SK-N-SH (cell line): Measurements from ENCODE around the gene RFTN1. TPM values are rescaled to one million over a fixed set of nuclear protein-coding genes. Genes with fewer than 3 reads are reported as not detected.

Experiments used
- CTCF ChIA-PET: fragments of 300-600, 350-600 bp; formaldehyde crosslinking; extraction: SDS; loops from one replicate; lab custom pipeline; 2021; lab: Yijun Ruan, JAX
- POLR2A ChIA-PET: fragments of 350-600 bp; sonication (Branson Sonifier 250); formaldehyde crosslinking; extraction: SDS; loops from one replicate; lab custom pipeline; 2020; ENCODE audit warnings: antibody characterized with exemption, inconsistent platforms; lab: Yijun Ruan, JAX
- DNase-seq: peaks from one replicate; pipeline ENCODE4 v3.0.0; 2012
- H2AFZ ChIP-seq: fragments of 200-600 bp; sonication (generic); 2 replicates; pipeline ENCODE4 v1.8.1; 2016; ENCODE audit warnings: antibody characterized with exemption, mild to moderate bottlenecking, low read depth
- H3F3A ChIP-seq: fragments of 200-600 bp; sonication (generic); replicated peaks from 2 replicates; pipeline ENCODE3; 2016; ENCODE audit warnings: antibody characterized with exemption, mild to moderate bottlenecking; ENCODE audit not compliant: insufficient read depth
- H3K27ac ChIP-seq, 2 experiments: fragments of 200-500 bp in 1 of 2; fragments of 200-600 bp in 1 of 2; sonication (Bioruptor generic) in 1 of 2; sonication (generic), shearing (Covaris generic) in 1 of 2; 2 replicates each; pipeline versions ENCODE4 v1.5.1 to v1.6.1; 2014 to 2016; ENCODE audit warnings: low read depth in 2 of 2, inconsistent platforms in 1 of 2, low read length in 1 of 2, mild to moderate bottlenecking in 1 of 2, mixed read lengths in 1 of 2
- H3K27me3 ChIP-seq: fragments of 200-600 bp; sonication (generic), shearing (Covaris generic); 2 replicates; pipeline ENCODE4 v1.6.1; 2016; ENCODE audit warnings: mixed run types; ENCODE audit not compliant: insufficient read depth
- H3K36me3 ChIP-seq, 2 experiments: fragments of 200-500 bp in 1 of 2; fragments of 200-600 bp in 1 of 2; sonication (Bioruptor generic) in 1 of 2; sonication (generic) in 1 of 2; replicated peaks in 1 of 2; 2 replicates each; pipeline versions ENCODE3 to v1.5.1; 2014 to 2016; ENCODE audit warnings: low read length in 1 of 2, mild to moderate bottlenecking in 1 of 2; ENCODE audit not compliant: insufficient read depth in 2 of 2, control insufficient read depth in 1 of 2
- H3K4me1 ChIP-seq, 2 experiments: fragments of 200-500 bp in 1 of 2; fragments of 200-600 bp in 1 of 2; sonication (Bioruptor generic) in 1 of 2; sonication (generic), shearing (Covaris generic) in 1 of 2; 2 replicates each; pipeline versions ENCODE4 v1.5.1 to v1.6.1; 2014 to 2016; ENCODE audit warnings: low read depth in 1 of 2, low read length in 1 of 2, mixed run types in 1 of 2; ENCODE audit not compliant: insufficient read depth in 2 of 2, control insufficient read depth in 1 of 2
- H3K4me2 ChIP-seq: fragments of 200-600 bp; sonication (generic), shearing (Covaris generic); 2 replicates; pipeline ENCODE4 v1.6.1; 2017; ENCODE audit warnings: mixed run types
- H3K4me3 ChIP-seq, 2 experiments: fragments of 200-500 bp in 1 of 2; fragments of 200-600 bp in 1 of 2; sonication (Bioruptor generic) in 1 of 2; sonication (generic), shearing (Covaris generic) in 1 of 2; 2 replicates each; pipeline versions ENCODE4 v1.5.1 to v1.8.1; 2014 to 2016; ENCODE audit warnings: low read depth in 2 of 2, inconsistent platforms in 1 of 2, low read length in 1 of 2, mild to moderate bottlenecking in 1 of 2, mixed read lengths in 1 of 2, moderate library complexity in 1 of 2
- H3K79me2 ChIP-seq: fragments of 200-600 bp; sonication (generic); 2 replicates; pipeline ENCODE4 v1.8.1; 2017; ENCODE audit warnings: mild to moderate bottlenecking; ENCODE audit not compliant: insufficient read depth
- H3K9ac ChIP-seq: fragments of 200-600 bp; sonication (generic); 2 replicates; pipeline ENCODE4 v1.6.1; 2017; ENCODE audit warnings: mixed run types
- H3K9me2 ChIP-seq: fragments of 200-600 bp; sonication (generic); 2 replicates; pipeline ENCODE4 v1.6.1; 2017; ENCODE audit warnings: mixed run types
- H3K9me3 ChIP-seq: fragments of 200-600 bp; sonication (generic); 2 replicates; pipeline ENCODE4 v1.6.1; 2017; ENCODE audit warnings: mixed run types, mild to moderate bottlenecking, moderate library complexity
- H4K20me1 ChIP-seq: fragments of 200-600 bp; sonication (generic); 2 replicates; pipeline ENCODE4 v1.6.1; 2017; ENCODE audit warnings: mild to moderate bottlenecking, mixed run types; ENCODE audit not compliant: insufficient read depth
- CHD2 ChIP-seq: fragments of 150-350 bp; IDR thresholded peaks from 2 replicates; pipeline ENCODE4 v1.6.1; 2018; ENCODE audit warnings: low read length; ENCODE audit not compliant: partially characterized antibody
- ELF1 ChIP-seq: IDR thresholded peaks from 2 replicates; pipeline ENCODE4 v1.4.0; 2012
- EP300 ChIP-seq, 2 experiments: IDR thresholded peaks; 2 replicates each; pipeline versions ENCODE4 v1.4.0 to v1.6.1; 2012; ENCODE audit warnings: borderline replicate concordance in 1 of 2, low read depth in 1 of 2, low read length in 1 of 2
- EZH2phosphoT487 ChIP-seq: fragments of 200-600 bp; sonication (generic); IDR thresholded peaks from 2 replicates; pipeline ENCODE4 v1.6.1; 2017; ENCODE audit warnings: low read depth, mixed run types, mild to moderate bottlenecking, antibody characterized with exemption, moderate library complexity, borderline replicate concordance
- GABPA ChIP-seq: IDR thresholded peaks from 2 replicates; pipeline ENCODE4 v1.4.0; 2012; ENCODE audit warnings: low read depth, mild to moderate bottlenecking
- GATA2 ChIP-seq: sonication (generic); formaldehyde crosslinking; IDR thresholded peaks from 2 replicates; pipeline ENCODE4 v1.5.0; 2020; ENCODE audit warnings: mild to moderate bottlenecking, missing genetic modification reagents
- NRF1 ChIP-seq: IDR thresholded peaks from 2 replicates; pipeline ENCODE4 v1.6.1; 2012; ENCODE audit warnings: low read depth, mild to moderate bottlenecking, low read length
- POLR2AphosphoS5 ChIP-seq: IDR thresholded peaks from 2 replicates; pipeline ENCODE4 v1.6.1; 2012; ENCODE audit warnings: low read depth, low read length
- RFX5 ChIP-seq: IDR thresholded peaks from 2 replicates; pipeline ENCODE4 v1.6.1; 2012; ENCODE audit warnings: mild to moderate bottlenecking, improper control_type of control experiment, low read length
- RXRA ChIP-seq: IDR thresholded peaks from 2 replicates; pipeline ENCODE4 v1.4.0; 2012; ENCODE audit warnings: low read depth, mild to moderate bottlenecking, borderline replicate concordance
- SMC3 ChIP-seq: IDR thresholded peaks from 2 replicates; pipeline ENCODE4 v1.6.1; 2012; ENCODE audit warnings: low read depth, low read length, improper control_type of control experiment
- YY1 ChIP-seq: IDR thresholded peaks from 2 replicates; pipeline ENCODE4 v1.4.0; 2012; ENCODE audit warnings: low read depth, mild to moderate bottlenecking
- WGBS: methylation state at CpG from one replicate; pipeline ENCODE4 v1.1.6; 2017; ENCODE audit warnings: low lambda C conversion rate; 5-methylcytosine and 5-hydroxymethylcytosine counted together
- polyA plus RNA-seq, 3 experiments: library from polyadenylated mRNA; depleted of rRNA; stranded (reverse); fragments of >200 nt; gene quantifications; 2 replicates each; pipeline ENCODE4 v1.2.3, GENCODE V29; 2012
- TF ChIP-seq, protein P1 (sequence below): fragments of 150-350 bp; IDR thresholded peaks from 2 replicates; pipeline ENCODE4 v1.6.1; 2017; ENCODE audit warnings: antibody characterized with exemption, low read length, low read depth, borderline replicate concordance
- TF ChIP-seq, protein P2 (sequence below): IDR thresholded peaks from 2 replicates; pipeline ENCODE4 v1.4.0; 2012; ENCODE audit warnings: low read depth

The RFTN1 gene
- polyA plus RNA-seq, 1 of the 3 experiments (the other 2 are of a cell fraction), result 21.2 TPM

DNA sequence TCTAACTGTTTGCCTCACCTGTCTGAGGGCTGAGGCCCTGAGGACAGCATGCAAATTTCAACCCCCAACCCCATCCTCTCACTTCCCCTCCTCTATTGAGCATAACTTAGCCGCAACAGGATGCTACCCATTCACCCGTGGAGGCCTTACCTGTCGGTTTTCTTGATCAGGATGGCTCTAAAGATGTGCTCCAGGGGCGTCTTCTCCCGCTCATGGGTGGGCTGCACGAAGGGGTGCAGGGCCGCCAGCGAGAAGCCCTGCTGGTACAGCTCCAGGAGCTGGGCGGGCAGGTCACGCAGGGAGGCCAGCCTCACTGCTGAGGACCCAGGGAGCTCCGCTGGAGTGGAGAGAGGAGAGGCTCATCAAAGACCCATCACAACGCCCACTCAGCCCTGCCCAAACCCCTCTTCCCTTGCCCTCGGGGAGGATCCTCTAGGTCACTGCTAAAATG, 79.8 kb downstream of the RFTN1 start:
- POLR2A ChIA-PET, result no interaction called here
- H4K20me1 ChIP-seq, result no peaks in the 10 kb centered on the region
- peaks cover 6 to 12% of the 10 kb centered on the region in 2 experiments for H3K36me3 ChIP-seq
- CTCF ChIA-PET, result no interaction called here
- H3K27me3 ChIP-seq, result no peaks in the 10 kb centered on the region
- no peaks in the 10 kb centered on the region for H3K79me2 ChIP-seq
- no peak overlapping the region; a peak in 1 of 4 replicates for H3K27ac ChIP-seq
- no peak overlapping the region for H3K4me2 ChIP-seq
- WGBS, result 89% methylated on average over 7 of the region's 13 CpGs
- no peak overlapping the region for H2AFZ ChIP-seq
- H3K4me1 ChIP-seq, result peaks cover 0 to 17% of the 10 kb centered on the region in 2 experiments; a peak in 2 of 4 replicates
- H3K9me3 ChIP-seq, result no peaks in the 10 kb centered on the region
- no peak overlapping the region for H3K9ac ChIP-seq
- no peaks in the 10 kb centered on the region for H3F3A ChIP-seq
- H3K9me2 ChIP-seq, result no peaks in the 10 kb centered on the region
- DNase-seq, result no peak
- no peak overlapping the region for H3K4me3 ChIP-seq
- TF ChIP-seq RFX5, result no peak
- TF ChIP-seq EZH2phosphoT487, result no peak
- TF ChIP-seq RXRA, result no peak
- no peak for TF ChIP-seq YY1
- TF ChIP-seq GATA2 (CRISPR knock-in tag), result no peak
- TF ChIP-seq, protein P1, sequence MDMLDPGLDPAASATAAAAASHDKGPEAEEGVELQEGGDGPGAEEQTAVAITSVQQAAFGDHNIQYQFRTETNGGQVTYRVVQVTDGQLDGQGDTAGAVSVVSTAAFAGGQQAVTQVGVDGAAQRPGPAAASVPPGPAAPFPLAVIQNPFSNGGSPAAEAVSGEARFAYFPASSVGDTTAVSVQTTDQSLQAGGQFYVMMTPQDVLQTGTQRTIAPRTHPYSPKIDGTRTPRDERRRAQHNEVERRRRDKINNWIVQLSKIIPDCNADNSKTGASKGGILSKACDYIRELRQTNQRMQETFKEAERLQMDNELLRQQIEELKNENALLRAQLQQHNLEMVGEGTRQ, result no peak
- no peak for TF ChIP-seq CHD2
- no peak for TF ChIP-seq EP300 (IDR thresholded peaks at IDR 0.05; ENCODE audit: borderline replicate concordance in 1 of 2, low read depth in 1 of 2, low read length in 1 of 2)
- no peak for TF ChIP-seq POLR2AphosphoS5
- TF ChIP-seq, protein P2, sequence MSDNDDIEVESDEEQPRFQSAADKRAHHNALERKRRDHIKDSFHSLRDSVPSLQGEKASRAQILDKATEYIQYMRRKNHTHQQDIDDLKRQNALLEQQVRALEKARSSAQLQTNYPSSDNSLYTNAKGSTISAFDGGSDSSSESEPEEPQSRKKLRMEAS, result no peak
- TF ChIP-seq SMC3, result no peak
- no peak for TF ChIP-seq NRF1
- no peak for TF ChIP-seq ELF1
- TF ChIP-seq, all 33 proteins: peak for 0

DNA sequence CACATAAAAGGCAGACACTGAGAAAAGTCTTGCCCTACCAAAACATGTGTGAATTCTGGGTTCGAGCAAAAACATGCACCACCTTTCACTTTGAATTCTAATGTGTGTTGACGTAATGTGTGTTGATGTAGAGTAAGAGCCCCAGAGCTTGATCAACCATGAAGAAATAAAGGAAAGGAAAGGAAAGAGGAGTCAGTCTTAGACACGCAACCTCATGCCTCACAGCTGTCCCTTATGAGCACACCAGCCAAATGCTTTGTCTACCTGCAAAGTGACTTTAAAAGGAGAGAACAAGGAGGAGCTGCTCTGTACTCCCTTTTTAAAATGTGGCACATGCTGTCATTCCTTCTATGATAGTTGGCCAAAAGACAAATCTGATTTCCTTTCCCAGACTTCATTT, 80.8 kb downstream of the RFTN1 start:
- Histone ChIP-seq H3K36me3 (peaks cover 6 to 12% of the 10 kb centered on the region in 2 experiments), H3K4me2 (no peak overlapping the region), H3K79me2 (no peaks in the 10 kb centered on the region; the same call in 1 of the 2 replicates), H3K9me2 (no peaks in the 10 kb centered on the region), H3K27ac (no peak overlapping the region), H2AFZ (no peak overlapping the region), H3K27me3 (no peaks in the 10 kb centered on the region), H3K4me1 (peaks cover under 1 to 11% of the 10 kb centered on the region in 2 experiments; a peak in 2 of 4 replicates), H3K9me3 (no peaks in the 10 kb centered on the region), H3K4me3 (no peak overlapping the region), H3K9ac (no peak overlapping the region), H4K20me1 (no peaks in the 10 kb centered on the region), H3F3A (no peaks in the 10 kb centered on the region)
- TF ChIP-seq GABPA (no peak), RFX5 (no peak)
- ChIA-PET POLR2A (no interaction called here), CTCF (no interaction called here)
- 67% methylated on average over 3 of the region's 3 CpGs for WGBS
- DNase-seq, result no peak
